DMS 273 (cell line): ENCODE results near the gene MED7.

Experiments used
- DNase-seq: peaks from one replicate; lab custom pipeline; 2025; ENCODE audit not compliant: unreplicated experiment; lab: John Stamatoyannopoulos, UW

The MED7 gene

DNA sequence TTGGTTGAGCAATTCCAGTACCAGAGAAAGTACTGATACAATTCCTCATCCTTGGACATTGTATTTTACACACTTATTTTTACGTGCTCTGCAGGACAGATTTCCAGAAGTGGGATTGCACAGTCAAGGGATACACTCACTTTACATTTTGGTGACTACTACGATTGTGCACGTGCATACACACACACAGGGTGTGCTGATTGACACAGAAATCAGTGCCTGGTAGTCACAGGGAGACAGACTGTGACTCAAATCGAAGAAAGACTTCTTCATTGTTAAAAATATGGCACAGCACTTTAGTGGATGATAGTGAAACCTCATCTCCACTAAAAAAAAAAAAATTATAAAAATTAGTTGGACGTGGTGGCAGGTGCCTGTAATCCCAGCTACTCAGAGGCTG, 21.9 kb upstream of the MED7 start:
- no peak for DNase-seq

DNA sequence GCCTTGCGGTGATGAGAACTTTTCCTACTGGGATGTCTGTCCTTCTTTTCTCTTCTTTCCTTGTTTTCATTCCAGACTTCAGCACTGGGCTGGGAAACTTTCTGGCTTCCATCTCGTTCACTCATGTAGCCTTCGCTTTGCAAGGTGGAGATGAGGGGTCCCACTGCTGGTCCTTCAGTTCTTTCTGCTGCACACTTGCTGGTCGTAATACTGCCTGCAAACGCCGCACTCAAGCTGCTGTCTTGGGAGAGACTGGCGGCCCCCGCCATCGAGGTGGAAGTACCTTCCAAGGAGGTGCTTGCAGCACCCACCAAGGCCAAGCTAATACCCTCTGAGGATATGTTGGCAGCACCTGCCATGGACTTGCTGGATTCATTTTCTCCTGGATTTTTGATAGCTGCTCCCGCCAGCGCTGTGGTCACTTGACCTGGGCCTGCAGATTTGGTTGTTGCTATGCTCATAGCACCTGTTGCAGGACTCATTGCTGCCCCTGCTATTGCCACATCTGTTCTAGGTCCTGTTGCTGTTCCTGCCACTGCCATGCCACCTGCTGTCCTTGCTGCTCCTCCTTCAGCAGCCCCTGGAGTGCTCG, 20.4 kb upstream of the MED7 start:
- no peak for DNase-seq

- no peak for DNase-seq
Observed at GRCh38 chr5:157161996-157162395, 19.3 kb upstream of the MED7 start.

DNA sequence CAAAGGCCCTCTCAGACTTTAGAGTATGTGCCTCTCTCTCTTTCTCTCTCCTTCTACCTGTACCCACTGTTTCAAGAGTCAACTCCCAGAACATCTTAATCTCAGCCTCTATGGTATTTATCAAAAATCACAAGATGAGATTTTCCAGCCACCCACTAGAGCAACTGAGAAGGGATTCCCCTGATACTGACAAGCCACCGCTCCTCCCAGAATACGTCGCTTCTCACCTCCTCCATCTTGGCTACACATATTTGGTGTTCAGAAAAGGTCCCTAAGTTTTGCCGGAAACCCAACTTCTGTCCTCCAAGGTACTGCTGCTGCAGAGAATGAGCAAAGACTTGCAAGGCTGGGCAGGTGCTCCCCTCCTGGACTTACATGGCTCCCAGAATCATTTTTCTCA, 17.3 kb upstream of the MED7 start:
- no peak for DNase-seq

DNA sequence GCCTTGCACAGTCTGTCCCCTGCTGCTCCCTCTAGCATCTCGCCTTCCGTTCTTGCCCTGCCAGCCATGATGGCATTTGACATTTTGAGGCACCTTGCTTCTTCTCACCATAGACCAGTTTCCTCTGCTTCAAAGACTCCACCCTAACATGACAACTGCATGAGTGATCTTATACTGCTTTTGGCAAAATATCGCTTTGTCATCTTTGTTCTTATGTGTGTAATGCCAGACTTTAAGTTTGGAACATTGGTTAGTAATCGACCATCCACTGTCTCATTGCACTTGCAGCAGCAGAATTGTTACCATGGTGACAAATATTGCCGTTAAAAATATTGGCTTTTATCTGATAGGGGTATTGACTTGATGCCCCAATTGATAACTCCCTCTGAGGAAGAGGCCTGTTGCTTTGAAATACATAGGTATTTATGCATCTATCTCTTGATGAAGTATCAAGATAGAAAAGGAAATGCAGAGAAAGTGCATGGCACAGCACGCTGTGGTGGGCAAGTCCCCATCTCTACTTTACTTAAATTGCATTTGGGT, 16.6 kb upstream of the MED7 start:
- DNase-seq = no peak

DNA sequence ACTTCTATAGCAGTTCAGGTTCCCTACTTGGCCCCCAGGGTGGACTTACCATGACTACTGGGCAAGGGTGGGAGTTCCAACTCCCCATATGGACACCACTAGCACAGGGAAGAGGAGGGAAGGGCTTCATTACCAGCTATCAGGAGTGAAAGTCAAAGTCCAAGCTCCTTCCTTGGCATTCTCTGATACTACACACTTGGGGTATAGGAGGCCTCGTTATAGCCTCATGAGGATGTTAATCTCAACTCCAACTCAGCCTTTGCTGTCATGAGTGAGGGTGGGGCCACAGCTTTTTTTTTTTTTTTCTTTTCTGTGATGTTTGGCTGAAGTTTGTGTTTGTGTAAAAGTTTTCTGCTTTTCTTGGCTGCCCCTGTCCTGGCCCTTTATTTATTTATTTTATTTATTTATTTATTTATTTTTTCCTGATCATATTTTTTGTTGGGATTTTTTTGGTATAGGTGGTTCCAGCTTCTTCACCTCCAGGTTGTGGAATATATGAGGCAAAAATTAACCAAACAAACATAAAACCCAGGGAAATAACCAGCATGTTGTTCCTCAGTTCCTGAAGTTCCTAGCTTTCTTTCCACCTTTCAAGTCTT, 14.7 kb upstream of the MED7 start:
- DNase-seq = no peak

DNA sequence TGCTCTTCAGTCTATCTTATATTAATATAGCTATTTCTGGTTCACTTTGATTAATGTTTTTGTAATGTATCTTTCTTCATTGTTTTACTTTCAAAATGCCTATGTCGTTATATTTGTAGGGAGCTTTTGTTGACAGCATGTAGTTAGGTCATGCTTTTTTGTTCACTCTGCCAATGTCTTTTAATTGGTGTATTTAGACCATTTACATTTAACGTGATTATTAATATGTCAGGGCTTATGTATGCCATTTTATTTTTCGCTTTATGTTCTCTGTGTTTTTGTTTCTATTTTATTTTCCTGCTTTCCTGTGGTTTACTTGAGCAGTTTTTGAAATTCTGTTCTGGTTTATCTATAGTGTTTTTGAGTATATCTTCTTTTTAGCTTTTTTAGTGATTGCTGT, 12.6 kb upstream of the MED7 start:
- no peak for DNase-seq

DNA sequence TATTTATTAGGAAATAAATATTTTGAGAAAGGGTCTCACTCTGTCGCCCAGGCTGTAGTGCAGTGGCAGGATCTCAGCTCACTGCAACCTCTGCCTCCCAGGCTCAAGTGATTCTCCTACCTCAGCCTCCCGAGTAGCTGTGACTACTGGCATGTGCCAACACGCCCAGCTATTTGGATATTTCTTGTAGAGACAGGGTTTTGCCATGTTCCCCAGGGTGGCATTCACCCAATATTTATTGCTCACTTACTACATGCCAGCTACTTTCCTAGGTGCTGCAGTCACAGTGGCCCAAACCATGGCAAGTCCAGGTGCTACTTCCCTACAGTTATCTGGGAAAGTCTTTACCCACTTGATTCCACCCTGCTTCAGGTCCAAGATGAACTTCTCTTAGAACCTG, 8.3 kb upstream of the MED7 start:
- no peak for DNase-seq

GRCh38 chr5:157148734-157149615, 6.3 kb upstream of the MED7 start:
- DNase-seq = peak; percentile 85

DNA sequence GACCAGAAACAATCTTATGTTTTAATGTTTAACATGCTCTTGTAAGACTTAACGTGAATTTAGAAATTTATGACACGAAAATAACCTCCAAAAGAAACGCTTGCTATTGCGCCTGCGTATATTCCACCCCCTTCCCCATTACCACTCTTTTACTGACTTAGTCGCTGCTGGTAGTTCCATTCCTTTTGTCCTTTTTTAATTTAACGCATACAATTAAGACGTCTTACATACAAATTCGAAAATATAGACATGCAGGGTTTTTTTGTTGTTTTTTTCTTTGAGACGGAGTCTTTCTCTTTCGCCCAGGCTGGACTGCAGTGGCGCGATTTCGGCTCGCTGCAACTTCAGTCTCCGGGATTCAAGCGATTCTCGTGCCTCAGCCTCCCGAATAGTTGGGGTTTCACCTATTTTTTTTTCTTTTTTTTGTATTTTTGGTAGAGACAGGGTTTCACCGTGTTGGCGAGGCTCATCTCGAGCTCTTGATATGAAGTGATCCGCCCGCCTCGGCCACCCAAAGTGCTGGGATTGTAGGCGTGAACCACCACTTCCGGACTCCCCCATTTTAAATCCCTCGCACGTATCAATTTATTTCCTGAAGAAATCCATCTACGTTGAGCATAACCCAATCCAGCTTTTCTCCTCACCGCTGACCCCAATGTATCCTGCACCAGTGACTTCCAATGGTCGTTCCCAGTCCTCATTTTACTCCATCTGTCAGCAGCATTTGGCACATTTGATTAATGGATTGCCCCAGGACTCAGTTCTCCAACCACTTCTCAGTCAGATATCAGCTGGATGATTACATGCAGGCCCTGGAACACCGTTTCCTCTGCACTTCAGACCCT, 684 bp upstream of the MED7 start:
- DNase-seq = peak; percentile 84

DNA sequence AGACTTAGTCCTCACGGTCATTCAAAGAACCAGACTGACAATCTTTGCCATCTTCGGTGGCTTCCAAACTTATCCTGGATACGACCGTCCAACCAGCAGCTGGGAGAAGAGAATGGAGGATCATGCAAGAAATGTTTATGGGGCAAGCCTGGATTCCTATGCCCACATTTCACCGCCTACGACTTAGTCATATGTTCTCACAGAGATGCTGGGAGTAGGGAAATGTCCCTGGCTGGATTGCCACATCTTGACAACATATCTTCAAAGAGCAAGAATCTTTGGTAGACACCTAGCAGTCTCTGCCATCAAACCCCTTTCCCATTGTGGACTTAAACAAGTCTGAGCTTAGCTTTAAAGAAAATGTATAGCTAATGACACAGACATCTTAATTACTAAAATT, 5.0 kb downstream of the MED7 start:
- DNase-seq = no peak

DNA sequence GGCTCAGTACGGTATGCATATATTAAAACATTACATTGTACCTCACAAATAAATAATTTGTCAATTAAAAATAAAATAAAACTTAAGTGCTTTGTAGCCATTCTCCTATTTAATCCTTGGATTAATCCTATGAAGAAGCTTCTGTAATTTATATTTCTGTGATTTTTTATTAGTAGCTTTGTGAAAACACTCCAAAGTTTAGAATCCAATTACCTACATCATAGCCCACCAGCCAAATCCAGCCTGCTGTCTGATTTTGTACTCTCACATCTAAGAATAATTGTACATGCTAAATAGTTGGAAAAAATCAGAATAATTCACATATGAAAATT, 10.4 kb downstream of the MED7 start:
- DNase-seq = no peak

DNA sequence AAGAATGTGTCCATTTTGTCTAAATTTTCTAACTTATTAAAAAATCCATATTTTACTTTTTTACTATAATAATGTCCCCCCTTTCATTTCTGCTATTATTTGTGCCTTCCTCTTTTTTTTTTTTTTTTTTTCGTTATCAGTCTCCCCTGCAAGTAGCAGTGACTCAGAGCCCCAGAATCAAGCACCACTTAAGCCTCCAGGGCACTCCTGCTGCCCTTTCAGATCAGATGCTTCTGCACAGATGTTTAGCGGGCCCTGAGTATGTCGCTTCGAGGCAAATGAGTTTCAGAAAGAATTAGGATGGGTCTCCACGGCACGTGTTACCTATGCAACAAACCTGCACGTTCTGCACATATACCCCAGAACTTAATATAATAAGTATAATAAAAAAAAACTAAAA, 11.7 kb downstream of the MED7 start:
- peak; percentile 5 for DNase-seq

DNA sequence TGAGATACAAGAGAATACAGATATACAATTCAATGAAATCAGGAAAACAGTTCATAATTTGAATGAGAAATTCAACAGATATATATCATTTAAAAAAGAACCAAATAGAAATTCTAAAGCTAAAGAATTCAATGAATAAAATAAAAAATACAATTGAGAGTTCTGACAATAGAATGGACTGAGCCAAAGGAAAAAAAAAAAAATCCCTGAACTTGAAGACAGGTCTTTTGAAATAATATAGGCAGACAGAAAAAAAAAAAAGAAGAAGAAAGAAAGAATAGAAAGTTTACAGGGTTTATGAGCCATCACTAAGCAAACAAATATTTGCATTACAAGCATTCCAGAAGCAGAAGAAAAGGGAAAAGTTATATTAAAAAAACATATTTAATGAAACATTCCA, 21.0 kb downstream of the MED7 start:
- DNase-seq = no peak

- no peak for DNase-seq
Observed at GRCh38 chr5:157120102-157120501, 22.6 kb downstream of the MED7 start.

DNA sequence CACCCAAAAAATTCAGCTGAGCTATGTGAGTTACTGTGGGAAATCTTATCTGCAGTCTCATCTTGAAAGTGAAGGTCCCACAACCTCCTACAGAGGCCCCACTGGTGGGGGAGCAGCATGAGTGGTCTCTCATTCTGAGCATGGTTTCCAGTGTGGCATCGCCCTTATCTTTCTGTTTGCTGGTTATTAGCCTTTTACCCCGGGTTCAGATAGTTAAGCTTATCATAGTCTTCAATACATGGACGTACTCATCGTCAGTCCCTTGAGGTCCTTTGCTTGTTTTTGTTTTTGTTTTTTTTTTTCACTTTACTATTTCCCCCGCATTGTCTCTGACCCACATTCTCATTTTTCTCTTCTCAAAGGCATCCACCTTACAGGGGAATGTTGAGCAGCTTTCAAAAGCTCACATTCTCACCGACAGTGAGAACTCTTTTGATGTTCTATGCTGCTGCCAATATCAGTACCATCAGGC, 26.1 kb downstream of the MED7 start:
- no peak for DNase-seq

DNA sequence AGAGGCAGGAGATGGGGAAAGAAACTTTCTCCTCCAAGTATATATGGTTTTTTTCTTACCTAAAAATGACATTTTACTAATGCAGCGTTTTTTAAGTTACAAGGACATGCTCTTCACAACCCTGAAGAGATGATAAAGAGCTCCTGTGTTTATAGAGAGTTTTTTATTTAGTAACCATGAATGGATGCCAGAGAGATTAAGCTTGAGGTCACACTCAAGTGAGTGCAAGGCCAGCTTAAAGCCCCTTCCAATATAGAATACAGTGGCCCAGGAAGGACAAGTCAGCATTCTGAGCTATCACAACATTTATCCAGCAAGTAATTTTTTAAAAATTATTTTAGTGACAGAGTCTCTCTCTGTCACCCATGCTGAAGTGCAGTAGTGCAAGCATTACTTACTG, 27.2 kb downstream of the MED7 start:
- DNase-seq = no peak

- DNase-seq = no peak
Observed at GRCh38 chr5:157115012-157115411, 27.7 kb downstream of the MED7 start.

GRCh38 chr5:157113002-157113401, 29.7 kb downstream of the MED7 start:
- no peak for DNase-seq

GRCh38 chr5:157109744-157110143, 32.9 kb downstream of the MED7 start:
- DNase-seq = no peak

GRCh38 chr5:157108976-157109375, 33.7 kb downstream of the MED7 start, which contains the start of gene HAVCR2:
HAVCR2 (minus strand) TSS chr5:157109044; CDS start chr5:157108983, 61 bp downstream.
- no peak for DNase-seq
